ENCODE measurements around the gene PDGFC. TPM values are rescaled to one million over a fixed set of nuclear protein-coding genes. Genes with fewer than 3 reads are reported as not detected.

PDGFC gene
- total RNA-seq, 1 experiment from 2014 or later: 33.1 TPM

GRCh38 chr4:156811963-156812362, 159.6 kb downstream of the PDGFC start:
- TF ChIP-seq EZH2 (IDR thresholded peaks at IDR 0.05; ENCODE audit: low read depth) (no peak), CTCF (conservative IDR thresholded peaks at IDR 0.05) (no peak)
- no peaks in the 10 kb centered on the region for H3K27me3 ChIP-seq (ENCODE audit: insufficient read depth, low read depth)
- H3K4me2 ChIP-seq: no peak overlapping the region
- CTCF ChIA-PET: no interaction called here
- no peaks in the 10 kb centered on the region for H3K79me2 ChIP-seq (ENCODE audit: low read depth)
- H3K4me1 ChIP-seq (replicated peaks; ENCODE audit: insufficient read depth): no peaks in the 10 kb centered on the region
- no peak overlapping the region for H3K27ac ChIP-seq
- no peaks in the 10 kb centered on the region for H3K36me3 ChIP-seq (ENCODE audit: low read depth)
- DNase-seq: no peak
- H3F3A ChIP-seq (ENCODE audit: insufficient read depth, low read depth): no peaks in the 10 kb centered on the region
- no peaks in the 10 kb centered on the region for H4K20me1 ChIP-seq (ENCODE audit: insufficient read depth)
- intact Hi-C loops (cut with micrococcal nuclease; ENCODE audit: unreplicated experiment): no loop called here
- POLR2A ChIA-PET (ENCODE audit: unreplicated experiment): no interaction called here
- no peaks in the 10 kb centered on the region for H3K9me3 ChIP-seq (ENCODE audit: insufficient read depth, low read depth)
- no peak overlapping the region for H2AFZ ChIP-seq
- no TSS peak for BruUV-seq (replicated peaks)
- H3K4me3 ChIP-seq: no peak overlapping the region
- no peaks in the 10 kb centered on the region for H3K9me2 ChIP-seq (ENCODE audit: insufficient read depth)

GRCh38 chr4:156811286-156811685, 160.3 kb downstream of the PDGFC start:
- Histone ChIP-seq H3K27ac (no peak overlapping the region), H3K4me1 (replicated peaks; ENCODE audit: insufficient read depth) (no peaks in the 10 kb centered on the region), H3K27me3 (ENCODE audit: insufficient read depth, low read depth) (no peaks in the 10 kb centered on the region), H3F3A (ENCODE audit: insufficient read depth, low read depth) (no peaks in the 10 kb centered on the region), H3K36me3 (ENCODE audit: low read depth) (no peaks in the 10 kb centered on the region), H3K4me3 (no peak overlapping the region), H4K20me1 (ENCODE audit: insufficient read depth) (no peaks in the 10 kb centered on the region), H3K79me2 (ENCODE audit: low read depth) (no peaks in the 10 kb centered on the region), H3K4me2 (no peak overlapping the region), H2AFZ (no peak overlapping the region), H3K9me2 (ENCODE audit: insufficient read depth) (no peaks in the 10 kb centered on the region), H3K9me3 (ENCODE audit: insufficient read depth, low read depth) (no peaks in the 10 kb centered on the region)
- TF ChIP-seq EZH2 (IDR thresholded peaks at IDR 0.05; ENCODE audit: low read depth) (no peak), CTCF (conservative IDR thresholded peaks at IDR 0.05) (no peak)
- ChIA-PET POLR2A (ENCODE audit: unreplicated experiment) (no interaction called here), CTCF (no interaction called here)
- intact Hi-C loops (cut with micrococcal nuclease; ENCODE audit: unreplicated experiment): no loop called here
- DNase-seq: no peak
- no TSS peak for BruUV-seq (replicated peaks)

- BruUV-seq (replicated peaks): no TSS peak
- H3K9me3 ChIP-seq (ENCODE audit: insufficient read depth, low read depth): no peaks in the 10 kb centered on the region
- no peak overlapping the region for H3K27ac ChIP-seq
- H3K36me3 ChIP-seq (ENCODE audit: low read depth): no peaks in the 10 kb centered on the region
- DNase-seq: no peak
- no peaks in the 10 kb centered on the region for H3K9me2 ChIP-seq (ENCODE audit: insufficient read depth)
- H3K4me1 ChIP-seq (replicated peaks; ENCODE audit: insufficient read depth): no peaks in the 10 kb centered on the region
- no peaks in the 10 kb centered on the region for H3F3A ChIP-seq (ENCODE audit: insufficient read depth, low read depth)
- ChIA-PET POLR2A (ENCODE audit: unreplicated experiment) (no interaction called here), CTCF (no interaction called here)
- TF ChIP-seq CTCF (conservative IDR thresholded peaks at IDR 0.05): no peak
- TF ChIP-seq EZH2 (IDR thresholded peaks at IDR 0.05; ENCODE audit: low read depth): no peak
- no peaks in the 10 kb centered on the region for H3K79me2 ChIP-seq (ENCODE audit: low read depth)
- H2AFZ ChIP-seq: no peak overlapping the region
- H4K20me1 ChIP-seq (ENCODE audit: insufficient read depth): no peaks in the 10 kb centered on the region
- intact Hi-C loops (cut with micrococcal nuclease; ENCODE audit: unreplicated experiment): no loop called here
- no peak overlapping the region for H3K4me2 ChIP-seq
- H3K27me3 ChIP-seq (ENCODE audit: insufficient read depth, low read depth): no peaks in the 10 kb centered on the region
- H3K4me3 ChIP-seq: no peak overlapping the region
Observed at GRCh38 chr4:156805696-156806095, 165.9 kb downstream of the PDGFC start.

Data from PC-9 (cell line).